ENCODE data around the gene UGP2. TPM values are rescaled to one million over a fixed set of nuclear protein-coding genes. Genes with fewer than 3 reads are reported as not detected.

UGP2 gene
- polyA plus RNA-seq, 3 donors: 22.3 to 71.8 (median 49.9) TPM

GRCh38 chr2:63861220-63861822, 19.6 kb downstream of the UGP2 start:
- Histone ChIP-seq H3K79me2 (ENCODE audit: insufficient read depth, low read length) (peaks cover 40% of the 10 kb centered on the region), H3K4me1 (ENCODE audit: control insufficient read depth in 1 of 2, insufficient read depth in 2 of 2, low read length in 2 of 2) (no peaks in the 10 kb centered on the region), H4K20me1 (ENCODE audit: insufficient read depth, low read length) (peaks cover 45% of the 10 kb centered on the region), H3K9me3 (replicated peaks in 1 of 2; ENCODE audit: control insufficient read depth in 1 of 2, insufficient read depth in 1 of 2, low read length in 2 of 2) (no peaks in the 10 kb centered on the region), H2AFZ (ENCODE audit: insufficient read depth, low read depth, low read length, poor library complexity, severe bottlenecking) (no peak overlapping the region), H3K27me3 (ENCODE audit: control insufficient read depth in 2 of 2, insufficient read depth in 2 of 2, low read length in 2 of 2) (no peaks in the 10 kb centered on the region), H3K27ac (ENCODE audit: low read depth in 1 of 2, low read length in 2 of 2) (no peak overlapping the region), H3K36me3 (replicated peaks in 1 of 2; ENCODE audit: control insufficient read depth in 1 of 2, insufficient read depth in 2 of 2, low read length in 2 of 2) (peaks cover 66 to 86% of the 10 kb centered on the region in 2 donors), H3K4me3 (replicated peaks in 1 of 3; ENCODE audit: low read depth in 2 of 3, low read length in 3 of 3) (no peak overlapping the region), H3K9ac (ENCODE audit: insufficient read depth, low read length, poor library complexity, severe bottlenecking) (no peak overlapping the region), H3K4me2 (replicated peaks; ENCODE audit: extremely low read depth, low read length, poor library complexity, severe bottlenecking) (no peak overlapping the region)
- no peaks in the 10 kb centered on the region for H3K27me3 Mint-ChIP-seq (ENCODE audit: low read depth in 3 of 3)
- H3K4me3 Mint-ChIP-seq: no peak overlapping the region
- TF ChIP-seq CTCF (IDR thresholded peaks at IDR 0.05): peak; percentile 70
- H3K27ac Mint-ChIP-seq: peak overlapping the region in 1 of 7 donors; percentile 66
- peaks cover 8% of the 10 kb centered on the region for H3K4me1 Mint-ChIP-seq
- H3K36me3 Mint-ChIP-seq: peaks cover 64 to 88% of the 10 kb centered on the region in 2 donors
- peak; percentile 44 to 75 (median 67) for DNase-seq
- intact Hi-C loops (cut with micrococcal nuclease): loop anchor here (2.0 to 5.0 kb wide), 3 partner anchors 164 to 1404 kb away; no protein-coding TSS in a partner anchor
- H3K9me3 Mint-ChIP-seq: no peaks in the 10 kb centered on the region
- 7% methylated on average over 3 of the region's 6 CpGs for WGBS (ENCODE audit: insufficient coverage)

GRCh38 chr2:63862806-63863205, 21.1 kb downstream of the UGP2 start:
- Histone ChIP-seq H3K27ac (ENCODE audit: low read depth in 1 of 2, low read length in 2 of 2) (peak overlapping the region in 1 of 2 donors; percentile 10), H3K9me3 (replicated peaks in 1 of 2; ENCODE audit: control insufficient read depth in 1 of 2, insufficient read depth in 1 of 2, low read length in 2 of 2) (no peaks in the 10 kb centered on the region), H3K4me3 (replicated peaks in 1 of 3; ENCODE audit: low read depth in 2 of 3, low read length in 3 of 3) (no peak overlapping the region), H2AFZ (ENCODE audit: insufficient read depth, low read depth, low read length, poor library complexity, severe bottlenecking) (no peak overlapping the region), H3K4me2 (replicated peaks; ENCODE audit: extremely low read depth, low read length, poor library complexity, severe bottlenecking) (no peak overlapping the region), H4K20me1 (ENCODE audit: insufficient read depth, low read length) (peaks cover 49% of the 10 kb centered on the region), H3K36me3 (replicated peaks in 1 of 2; ENCODE audit: control insufficient read depth in 1 of 2, insufficient read depth in 2 of 2, low read length in 2 of 2) (peaks cover 74 to 90% of the 10 kb centered on the region in 2 donors), H3K27me3 (ENCODE audit: control insufficient read depth in 2 of 2, insufficient read depth in 2 of 2, low read length in 2 of 2) (no peaks in the 10 kb centered on the region), H3K9ac (ENCODE audit: insufficient read depth, low read length, poor library complexity, severe bottlenecking) (no peak overlapping the region), H3K79me2 (ENCODE audit: insufficient read depth, low read length) (peaks cover 39% of the 10 kb centered on the region), H3K4me1 (ENCODE audit: control insufficient read depth in 1 of 2, insufficient read depth in 2 of 2, low read length in 2 of 2) (no peaks in the 10 kb centered on the region)
- Mint-ChIP-seq H3K27ac (no peak overlapping the region), H3K27me3 (ENCODE audit: low read depth in 3 of 3) (no peaks in the 10 kb centered on the region), H3K9me3 (no peaks in the 10 kb centered on the region), H3K4me1 (peaks cover 5% of the 10 kb centered on the region), H3K4me3 (no peak overlapping the region), H3K36me3 (peaks cover 60 to 78% of the 10 kb centered on the region in 2 donors)
- intact Hi-C loops (cut with micrococcal nuclease): loop anchor here (5.0 kb wide), 2 partner anchors 166 to 1406 kb away; no protein-coding TSS in a partner anchor
- no CpG with 5 or more reads among the region's 1 CpG for WGBS (ENCODE audit: insufficient coverage)
- no peak for DNase-seq
- TF ChIP-seq CTCF (IDR thresholded peaks at IDR 0.05): no peak
